KMS-11 (cell line): Measurements from ENCODE around the gene TSC22D3.
"Not testable (repeated sequence)": the region's sequence is repeated elsewhere in the genome, so short reads cannot be mapped to it uniquely, and the experiment has no call there.

ENCODE experiments used
- H2AFZ ChIP-seq: fragments of 200-600 bp; sonication (generic); 2 replicates; pipeline ENCODE4 v1.6.1; 2016; ENCODE audit warnings: antibody characterized with exemption, mixed run types, low read depth
- H3K27ac ChIP-seq: fragments of 200-600 bp; sonication (generic); 2 replicates; pipeline ENCODE4 v1.6.1; 2016; ENCODE audit warnings: mild to moderate bottlenecking, mixed run types
- H3K27me3 ChIP-seq: fragments of 200-600 bp; sonication (generic); 2 replicates; pipeline ENCODE4 v1.6.1; 2017; ENCODE audit warnings: mild to moderate bottlenecking, low read depth, mixed run types, moderate library complexity; ENCODE audit not compliant: insufficient read depth
- H3K36me3 ChIP-seq: fragments of 200-600 bp; sonication (generic); 2 replicates; pipeline ENCODE4 v1.6.1; 2017; ENCODE audit warnings: mild to moderate bottlenecking, mixed run types; ENCODE audit not compliant: insufficient read depth
- H3K4me1 ChIP-seq: fragments of 200-600 bp; sonication (generic); 2 replicates; pipeline ENCODE4 v1.6.1; 2016; ENCODE audit warnings: mild to moderate bottlenecking, low read depth, mixed run types; ENCODE audit not compliant: poor library complexity, severe bottlenecking
- H3K4me2 ChIP-seq: fragments of 200-600 bp; sonication (generic); 2 replicates; pipeline ENCODE4 v1.7.0; 2016; ENCODE audit warnings: mild to moderate bottlenecking, mixed run types
- H3K4me3 ChIP-seq: fragments of 200-600 bp; sonication (generic); IDR thresholded peaks from 2 replicates; pipeline ENCODE4 v1.6.1; 2017; ENCODE audit warnings: low read depth, low read length, mixed read lengths; ENCODE audit not compliant: insufficient read depth
- H3K79me2 ChIP-seq: fragments of 200-600 bp; sonication (generic); 2 replicates; pipeline ENCODE4 v1.6.1; 2016; ENCODE audit warnings: low read depth, mixed run types; ENCODE audit not compliant: insufficient read depth
- H3K9ac ChIP-seq: fragments of 200-600 bp; sonication (generic); 2 replicates; pipeline ENCODE4 v1.6.1; 2016; ENCODE audit warnings: mild to moderate bottlenecking, mixed run types
- H4K20me1 ChIP-seq: fragments of 200-600 bp; sonication (generic); 2 replicates; pipeline ENCODE4 v1.6.1; 2016; ENCODE audit warnings: mild to moderate bottlenecking, mixed run types; ENCODE audit not compliant: insufficient read depth
- CTCF ChIP-seq: fragments of 200-600 bp; sonication (generic); conservative IDR thresholded peaks from 2 replicates; pipeline ENCODE4 v1.6.1; 2017; ENCODE audit warnings: low read depth, mild to moderate bottlenecking, antibody characterized with exemption, low read length, moderate library complexity, mixed read lengths

The TSC22D3 gene

GRCh38 chrX:107687445-107687844 is 88.1 kb downstream of the TSC22D3 start:
- Histone ChIP-seq H3K36me3 (no peaks in the 10 kb centered on the region), H3K4me2 (peak overlapping the region; percentile 64), H3K27me3 (no peaks in the 10 kb centered on the region), H4K20me1 (no peaks in the 10 kb centered on the region), H3K4me3 (no peak overlapping the region), H2AFZ (peak overlapping the region; percentile 30; the same call in 1 of the 2 replicates), H3K9ac (no peak overlapping the region; the same call in 1 of the 2 replicates), H3K4me1 (peaks cover 70% of the 10 kb centered on the region), H3K27ac (peak overlapping the region; percentile 70), H3K79me2 (no peaks in the 10 kb centered on the region)
- TF ChIP-seq CTCF: no peak

GRCh38 chrX:107686792-107687191 is 88.8 kb downstream of the TSC22D3 start:
- no peak for TF ChIP-seq CTCF
- Histone ChIP-seq H3K9ac (no peak overlapping the region; the same call in 1 of the 2 replicates), H3K36me3 (no peaks in the 10 kb centered on the region), H3K4me1 (peaks cover 70% of the 10 kb centered on the region), H3K27me3 (no peaks in the 10 kb centered on the region), H4K20me1 (no peaks in the 10 kb centered on the region), H2AFZ (peak overlapping the region; percentile 30; the same call in 1 of the 2 replicates), H3K4me3 (no peak overlapping the region), H3K79me2 (no peaks in the 10 kb centered on the region), H3K4me2 (peak overlapping the region; percentile 64), H3K27ac (peak overlapping the region; percentile 70)

- TF ChIP-seq CTCF: no peak
- H2AFZ ChIP-seq: 0 out of 2 replicates have a peak overlapping the region, but pooled peaks have one; percentile 16
- H3K4me2 ChIP-seq: peak overlapping the region; percentile 64
- H3K4me3 ChIP-seq: no peak overlapping the region
- H3K9ac ChIP-seq: no peak overlapping the region; the same call in 1 of the 2 replicates
- H3K27ac ChIP-seq: peak overlapping the region; percentile 70
- H3K27me3 ChIP-seq: no peaks in the 10 kb centered on the region
- no peaks in the 10 kb centered on the region for H3K36me3 ChIP-seq
- H3K79me2 ChIP-seq: no peaks in the 10 kb centered on the region
- no peaks in the 10 kb centered on the region for H4K20me1 ChIP-seq
- peaks cover 70% of the 10 kb centered on the region for H3K4me1 ChIP-seq
Observed at GRCh38 chrX:107686026-107686425, 89.6 kb downstream of the TSC22D3 start.

- peak overlapping the region; percentile 13; the same call in 1 of the 2 replicates for H3K9ac ChIP-seq
- H3K4me3 ChIP-seq, H2AFZ ChIP-seq, H3K27me3 ChIP-seq, H4K20me1 ChIP-seq, H3K79me2 ChIP-seq, H3K36me3 ChIP-seq: not testable (repeated sequence)
- peaks cover 70% of the 10 kb centered on the region for H3K4me1 ChIP-seq
- peak overlapping the region; percentile 70 for H3K27ac ChIP-seq
- peak overlapping the region; percentile 64 for H3K4me2 ChIP-seq
Observed at GRCh38 chrX:107685586-107685985, 90.0 kb downstream of the TSC22D3 start.

- H3K4me2 ChIP-seq: peak overlapping the region; percentile 64
- peak overlapping the region; percentile 13; the same call in 1 of the 2 replicates for H3K9ac ChIP-seq
- no peaks in the 10 kb centered on the region for H3K79me2 ChIP-seq
- H3K27me3 ChIP-seq: no peaks in the 10 kb centered on the region
- peak overlapping the region; percentile 70 for H3K27ac ChIP-seq
- H3K4me3 ChIP-seq: no peak overlapping the region
- H3K36me3 ChIP-seq: no peaks in the 10 kb centered on the region
- peaks cover 71% of the 10 kb centered on the region for H3K4me1 ChIP-seq
- no peak overlapping the region; the same call in 1 of the 2 replicates for H2AFZ ChIP-seq
- no peaks in the 10 kb centered on the region for H4K20me1 ChIP-seq
- TF ChIP-seq CTCF: no peak
Observed at GRCh38 chrX:107684956-107685385, 90.6 kb downstream of the TSC22D3 start.
